Central memory CD8-positive, alpha-beta T cell (primary cell): ENCODE results near the gene FAM114A1.
A peak's percentile ranks its signal among the peaks of the same experiment; 100 is the strongest.
"Not testable (repeated sequence)": the region's sequence is repeated elsewhere in the genome, so short reads cannot be mapped to it uniquely, and the experiment has no call there.

ENCODE experiments used
- ATAC-seq: fragments of 150-1000 bp; cut with Tn5 transposase; replicated peaks from 2 replicates; pipeline ENCODE4 v1.10.0; 2022; ENCODE audit warnings: mild to moderate bottlenecking, moderate FRiP score, moderate number of reproducible peaks; ENCODE audit not compliant: poor library complexity, severe bottlenecking; ENCODE audit errors: extremely low read depth
- DNase-seq, 2 donors: peaks; one replicate each; pipeline ENCODE4 v3.0.0; 2021; ENCODE audit warnings: low spot score in 2 of 2
- H3K27ac Mint-ChIP-seq: one replicate; pipeline ENCODE4 v1.8.0; 2022; ENCODE audit warnings: low read depth, mild to moderate bottlenecking, moderate library complexity, mixed read lengths
- H3K27me3 Mint-ChIP-seq: one replicate; pipeline ENCODE4 v1.8.0; 2022; ENCODE audit warnings: mixed read lengths
- H3K36me3 Mint-ChIP-seq: one replicate; pipeline ENCODE4 v1.8.0; 2022; ENCODE audit warnings: mild to moderate bottlenecking, moderate library complexity, mixed read lengths; ENCODE audit not compliant: insufficient read depth
- H3K4me1 Mint-ChIP-seq: one replicate; pipeline ENCODE4 v1.8.0; 2022; ENCODE audit warnings: mixed read lengths
- H3K4me3 Mint-ChIP-seq: one replicate; pipeline ENCODE4 v1.8.0; 2022; ENCODE audit warnings: mild to moderate bottlenecking, moderate library complexity, mixed read lengths
- H3K9me3 Mint-ChIP-seq: one replicate; pipeline ENCODE4 v1.8.0; 2022; ENCODE audit warnings: mixed read lengths

The FAM114A1 gene

DNA sequence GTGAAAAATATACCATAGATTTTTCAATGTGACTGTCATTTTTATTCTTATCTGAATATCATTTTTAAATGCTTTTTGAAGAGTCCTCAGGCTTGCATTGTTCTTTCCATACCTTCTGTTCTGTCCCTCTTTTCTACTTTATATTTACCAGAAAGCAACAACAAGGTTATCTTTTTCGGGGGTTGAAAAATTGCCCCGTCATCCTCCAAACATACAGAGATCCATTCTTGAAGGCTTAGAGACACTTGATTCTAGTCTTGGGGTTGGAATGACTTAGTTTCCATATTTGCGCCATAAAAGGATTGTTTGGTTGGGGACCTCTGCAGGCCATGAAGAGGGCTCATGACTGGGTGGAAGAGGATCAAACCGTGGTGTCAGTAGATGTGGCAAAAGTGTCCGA lies 63.5 kb downstream of the FAM114A1 start:
- Mint-ChIP-seq H3K27ac (no peak overlapping the region), H3K9me3 (no peaks in the 10 kb centered on the region), H3K27me3 (peaks cover 20% of the 10 kb centered on the region), H3K4me3 (no peak overlapping the region), H3K4me1 (no peaks in the 10 kb centered on the region), H3K36me3 (no peaks in the 10 kb centered on the region)
- DNase-seq (no peak), ATAC-seq (no peak)

DNA sequence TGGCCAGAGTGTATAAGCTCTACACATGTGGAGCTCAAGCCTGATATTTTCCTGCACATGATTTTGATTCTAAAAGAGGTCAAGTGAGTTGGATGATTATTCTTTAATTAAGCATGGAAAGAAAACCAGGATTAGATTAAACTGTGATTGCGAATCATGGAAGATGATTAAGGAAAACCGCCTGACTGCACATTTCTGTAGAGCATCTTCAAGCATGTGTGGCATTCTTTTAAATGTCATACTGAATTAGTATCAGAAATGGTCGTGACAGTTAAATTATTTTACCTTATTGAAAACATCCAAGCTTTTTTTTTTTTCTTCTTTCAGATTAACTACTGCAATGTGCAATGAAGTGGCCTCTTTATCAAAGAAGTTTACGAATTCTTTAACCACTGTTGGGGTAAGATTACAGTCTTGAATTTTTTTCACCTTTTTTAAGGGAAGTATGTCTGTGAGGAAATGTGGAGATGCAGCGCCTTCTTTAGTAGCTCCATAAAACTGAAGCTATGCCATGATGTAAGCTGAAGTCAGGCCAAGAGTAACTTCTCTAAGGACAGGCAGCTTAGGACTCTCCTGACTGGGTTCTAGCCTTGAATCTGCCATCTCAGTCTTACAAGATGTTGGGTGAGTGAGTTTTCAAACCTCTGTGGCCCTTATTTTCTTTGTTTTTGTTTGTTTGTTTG lies 67.9 kb downstream of the FAM114A1 start:
- no peak for DNase-seq
- no peak for ATAC-seq
- Mint-ChIP-seq H3K4me3 (no peak overlapping the region), H3K4me1 (no peaks in the 10 kb centered on the region), H3K36me3 (no peaks in the 10 kb centered on the region), H3K9me3 (no peaks in the 10 kb centered on the region), H3K27ac (no peak overlapping the region), H3K27me3 (no peaks in the 10 kb centered on the region)

DNA sequence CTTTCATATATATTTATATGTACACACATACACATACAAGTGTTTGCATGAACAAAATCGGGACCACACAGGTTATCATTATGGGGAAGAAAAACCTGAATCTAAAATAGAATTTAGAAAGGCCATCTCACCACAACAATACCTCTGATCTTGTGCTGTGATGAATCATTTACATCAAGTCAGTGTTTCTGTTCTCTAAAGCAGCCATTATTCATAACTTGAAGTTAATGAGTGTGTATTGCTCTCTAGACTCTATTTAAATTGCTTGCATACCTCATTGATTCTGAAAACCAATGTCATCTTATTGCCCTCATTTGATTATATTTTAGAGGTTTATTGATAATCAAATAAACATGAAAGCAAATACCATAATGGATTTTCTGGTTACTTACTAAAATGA lies 71.6 kb downstream of the FAM114A1 start:
- Mint-ChIP-seq H3K4me3 (no peak overlapping the region), H3K9me3 (no peaks in the 10 kb centered on the region), H3K27me3 (no peaks in the 10 kb centered on the region), H3K4me1 (no peaks in the 10 kb centered on the region), H3K27ac (no peak overlapping the region), H3K36me3 (no peaks in the 10 kb centered on the region)
- DNase-seq (no peak), ATAC-seq (no peak)

DNA sequence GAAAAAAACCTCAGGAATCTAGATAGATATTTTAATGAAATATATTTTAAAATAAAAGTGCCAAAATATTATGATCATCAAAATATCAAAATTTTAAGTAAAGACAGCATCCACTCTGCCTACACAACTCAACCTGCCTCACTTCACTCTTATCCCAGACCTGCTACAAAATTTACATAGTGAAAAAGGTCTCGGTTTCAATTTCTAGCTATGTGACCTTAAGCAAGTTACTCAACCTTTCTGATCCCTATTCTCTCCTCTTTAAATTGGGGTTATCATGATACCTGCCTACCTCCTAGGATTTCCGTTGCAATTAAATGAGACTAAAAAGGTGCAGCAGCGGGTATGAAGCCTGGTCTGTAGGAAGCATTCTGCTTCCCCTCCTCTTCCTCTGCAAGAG lies 72.9 kb downstream of the FAM114A1 start:
- Mint-ChIP-seq H3K27me3 (no peaks in the 10 kb centered on the region), H3K27ac (no peak overlapping the region), H3K9me3 (no peaks in the 10 kb centered on the region), H3K4me1 (no peaks in the 10 kb centered on the region), H3K4me3 (no peak overlapping the region), H3K36me3 (no peaks in the 10 kb centered on the region)
- no peak for DNase-seq
- ATAC-seq: no peak

DNA sequence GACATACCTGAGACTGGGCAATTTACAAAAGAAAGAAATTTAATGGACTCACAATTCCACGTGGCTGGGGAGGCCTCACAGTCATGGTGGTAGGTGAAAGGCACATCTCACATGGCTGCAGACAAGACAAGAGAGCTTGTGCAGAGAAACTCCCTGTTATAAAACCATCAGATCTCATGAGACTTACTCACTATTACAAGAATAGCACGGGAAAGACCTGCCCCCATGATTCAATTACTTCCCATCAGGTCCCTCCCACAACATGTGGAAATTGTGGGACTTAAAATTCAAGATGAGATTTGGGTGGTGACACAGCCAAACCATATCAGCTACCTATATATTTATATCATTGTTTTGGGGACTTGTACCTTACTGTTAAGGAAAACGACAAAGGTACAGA lies 74.3 kb downstream of the FAM114A1 start:
- not testable (repeated sequence) for H3K27ac Mint-ChIP-seq, H3K4me3 Mint-ChIP-seq, DNase-seq, H3K27me3 Mint-ChIP-seq, H3K4me1 Mint-ChIP-seq, H3K36me3 Mint-ChIP-seq, H3K9me3 Mint-ChIP-seq, ATAC-seq

DNA sequence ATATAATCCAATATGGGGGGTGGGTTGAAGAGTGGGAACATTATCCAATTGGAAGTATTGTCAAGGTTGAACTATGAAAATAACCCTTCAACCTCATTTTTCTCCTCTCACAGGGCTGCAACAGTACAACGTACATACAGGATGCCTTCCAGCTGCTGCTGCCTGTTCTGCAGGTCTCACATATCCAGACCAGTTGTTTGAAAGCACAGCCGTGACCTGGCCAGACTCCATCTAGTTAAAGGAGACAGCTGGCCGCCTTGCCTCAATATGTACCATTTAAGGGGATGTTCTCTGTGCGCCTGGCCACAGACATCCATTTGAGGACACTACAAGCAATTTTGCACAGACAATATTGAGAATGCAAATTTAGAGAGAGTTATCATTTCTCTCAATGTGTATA lies 75.7 kb downstream of the FAM114A1 start:
- no peak overlapping the region for H3K4me3 Mint-ChIP-seq
- H3K36me3 Mint-ChIP-seq: no peaks in the 10 kb centered on the region
- no peaks in the 10 kb centered on the region for H3K4me1 Mint-ChIP-seq
- DNase-seq (no peak), ATAC-seq (no peak)
- H3K27ac Mint-ChIP-seq: no peak overlapping the region
- H3K9me3 Mint-ChIP-seq: no peaks in the 10 kb centered on the region
- H3K27me3 Mint-ChIP-seq: no peaks in the 10 kb centered on the region

DNA sequence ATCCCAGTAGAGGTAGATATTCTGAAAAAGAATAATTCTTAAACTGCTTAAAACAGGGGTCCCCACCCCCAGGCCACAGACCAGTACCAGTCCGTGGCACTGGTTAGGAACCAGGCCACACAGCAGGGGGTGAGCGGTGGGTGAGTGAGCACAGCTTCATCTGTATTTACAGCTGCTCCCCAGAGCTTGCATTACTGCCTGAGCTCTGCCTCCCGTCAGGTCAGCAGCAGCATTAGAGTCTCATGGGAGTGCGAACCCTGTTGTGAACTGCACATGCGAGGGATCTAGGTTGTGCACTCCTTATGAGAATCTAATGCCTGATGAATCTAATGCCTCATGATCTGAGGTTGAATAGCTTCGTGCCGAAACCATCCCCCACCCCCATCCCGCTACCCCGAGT lies 76.8 kb downstream of the FAM114A1 start:
- no peaks in the 10 kb centered on the region for H3K36me3 Mint-ChIP-seq
- peaks cover 6% of the 10 kb centered on the region for H3K4me1 Mint-ChIP-seq
- ATAC-seq: no peak
- no peaks in the 10 kb centered on the region for H3K9me3 Mint-ChIP-seq
- H3K27ac Mint-ChIP-seq: no peak overlapping the region
- H3K4me3 Mint-ChIP-seq: no peak overlapping the region
- no peaks in the 10 kb centered on the region for H3K27me3 Mint-ChIP-seq
- DNase-seq: no peak

DNA sequence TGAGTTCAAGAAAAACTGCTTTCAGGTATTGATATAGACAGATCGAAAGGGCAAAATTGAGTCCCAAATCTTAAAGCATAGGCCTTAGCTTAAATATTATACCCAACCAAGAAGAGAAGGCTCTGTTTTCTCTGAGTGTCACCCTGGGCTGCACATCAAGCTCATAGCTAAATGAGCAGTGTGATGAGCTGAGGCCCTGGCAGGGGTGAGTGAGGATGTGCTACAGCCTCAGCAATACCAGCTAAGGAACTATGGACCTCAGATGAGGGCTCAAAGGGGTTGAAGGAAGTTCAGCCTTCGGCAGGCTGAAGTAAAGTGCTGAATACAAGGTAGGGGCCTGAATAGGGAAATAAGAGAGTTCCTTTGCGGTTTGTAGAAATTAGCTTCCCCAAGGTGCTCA lies 79.3 kb downstream of the FAM114A1 start:
- DNase-seq (no peak), ATAC-seq (no peak)
- no peaks in the 10 kb centered on the region for H3K27me3 Mint-ChIP-seq
- H3K4me3 Mint-ChIP-seq: no peak overlapping the region
- H3K27ac Mint-ChIP-seq: no peak overlapping the region
- H3K9me3 Mint-ChIP-seq: no peaks in the 10 kb centered on the region
- H3K36me3 Mint-ChIP-seq: no peaks in the 10 kb centered on the region
- peaks cover 11% of the 10 kb centered on the region for H3K4me1 Mint-ChIP-seq

DNA sequence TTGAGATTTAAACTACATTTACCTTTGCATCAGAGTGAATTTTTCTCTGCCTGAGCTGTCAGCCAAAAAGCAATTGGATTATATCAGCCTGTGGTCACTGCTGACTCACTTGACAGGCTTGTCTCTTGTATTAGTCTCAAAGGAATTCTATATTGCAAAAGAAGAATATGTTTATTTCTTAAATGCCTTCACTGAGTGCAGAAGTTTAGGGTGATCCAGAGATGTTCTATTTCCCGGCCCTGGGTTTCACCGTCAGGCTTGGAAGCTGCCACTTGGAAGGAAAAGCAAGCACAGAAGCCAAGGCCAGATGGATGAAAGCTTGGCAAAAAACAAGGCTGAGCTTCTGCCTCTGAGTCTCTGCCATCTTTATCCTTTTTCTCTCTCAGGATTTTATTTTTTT lies 80.9 kb downstream of the FAM114A1 start:
- Mint-ChIP-seq H3K4me1 (peaks cover 11% of the 10 kb centered on the region), H3K36me3 (no peaks in the 10 kb centered on the region), H3K27me3 (peaks cover 6% of the 10 kb centered on the region), H3K9me3 (no peaks in the 10 kb centered on the region), H3K27ac (peak overlapping the region; percentile 75), H3K4me3 (no peak overlapping the region)
- DNase-seq (no peak), ATAC-seq (no peak)

DNA sequence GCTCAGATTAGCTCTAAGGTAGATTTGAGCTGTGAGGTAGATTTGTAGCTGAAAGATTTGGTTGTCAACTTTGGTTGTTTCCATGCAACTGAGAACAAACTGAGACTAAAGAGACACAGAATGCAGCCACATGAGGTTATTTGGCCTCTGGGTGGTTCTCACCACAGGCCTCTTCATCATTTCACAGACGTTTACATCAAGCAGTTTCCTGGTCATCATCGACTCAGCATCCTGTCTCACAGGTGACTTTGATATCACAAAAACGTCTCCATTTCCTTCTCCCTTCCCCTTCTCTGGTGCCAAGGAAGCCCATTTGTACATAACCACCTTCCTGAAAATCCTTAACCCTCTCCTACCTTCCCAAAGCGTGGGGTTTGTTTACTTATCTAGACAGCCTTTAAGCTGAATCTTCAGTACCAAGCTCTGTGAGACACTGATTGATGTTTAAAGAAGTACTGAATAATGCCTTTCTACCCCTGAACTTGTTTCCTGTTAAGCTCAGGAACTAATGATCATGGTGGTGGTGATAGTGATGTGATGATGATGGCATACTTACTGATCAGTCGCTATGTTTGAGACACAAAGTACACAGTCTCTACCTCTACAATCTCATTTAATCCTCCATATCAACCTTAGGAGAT lies 81.9 kb downstream of the FAM114A1 start:
- ATAC-seq: peak; percentile 93
- peaks cover 11% of the 10 kb centered on the region for H3K4me1 Mint-ChIP-seq
- peaks cover 14% of the 10 kb centered on the region for H3K27me3 Mint-ChIP-seq
- no peaks in the 10 kb centered on the region for H3K9me3 Mint-ChIP-seq
- no peak overlapping the region for H3K4me3 Mint-ChIP-seq
- H3K27ac Mint-ChIP-seq: peak overlapping the region; percentile 75
- DNase-seq: peak; percentile 14 to 40
- H3K36me3 Mint-ChIP-seq: no peaks in the 10 kb centered on the region

DNA sequence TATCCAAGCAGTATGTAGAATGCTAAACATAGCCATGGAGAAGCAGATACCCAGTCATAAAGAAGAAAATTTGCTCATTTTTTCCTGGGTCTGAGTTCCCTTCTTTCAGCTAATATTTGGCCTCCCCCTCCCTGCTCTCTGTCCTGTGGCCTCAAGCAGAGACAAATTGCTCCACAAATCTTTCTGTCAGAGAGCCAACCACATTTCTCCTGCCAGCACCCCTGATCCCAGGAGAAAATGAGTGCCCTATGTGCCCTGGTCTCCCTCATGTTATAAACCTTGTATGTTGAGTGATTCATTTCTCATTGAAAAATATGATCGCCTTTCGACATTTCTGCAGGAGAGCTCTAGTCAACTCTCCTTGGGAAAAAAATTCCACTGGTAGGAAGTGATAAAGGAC lies 82.6 kb downstream of the FAM114A1 start:
- Mint-ChIP-seq H3K9me3 (no peaks in the 10 kb centered on the region), H3K4me3 (no peak overlapping the region), H3K27me3 (peaks cover 17% of the 10 kb centered on the region), H3K27ac (peak overlapping the region; percentile 75), H3K4me1 (peaks cover 11% of the 10 kb centered on the region), H3K36me3 (no peaks in the 10 kb centered on the region)
- no peak for DNase-seq
- ATAC-seq: no peak

DNA sequence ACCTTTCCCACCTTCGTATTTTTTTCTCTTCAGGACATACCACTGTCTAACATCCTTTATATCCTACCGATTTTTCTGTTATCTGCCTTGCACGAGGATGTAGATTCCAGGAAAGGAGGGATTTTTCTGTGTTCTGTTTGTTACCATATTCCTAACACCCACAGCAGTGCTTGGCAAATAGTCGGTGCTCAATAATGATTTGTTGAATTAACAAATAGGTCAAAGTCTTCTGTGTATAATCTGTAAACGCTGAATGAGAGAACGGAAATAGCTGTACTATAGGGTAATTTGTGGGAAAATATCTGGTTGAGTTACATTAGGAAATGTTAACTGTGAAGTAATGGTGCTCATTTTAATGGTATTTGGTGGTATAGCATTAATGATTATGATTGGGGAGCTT lies 83.1 kb downstream of the FAM114A1 start:
- ATAC-seq (no peak), DNase-seq (no peak)
- Mint-ChIP-seq H3K4me1 (peaks cover 11% of the 10 kb centered on the region), H3K4me3 (no peak overlapping the region), H3K27ac (peak overlapping the region; percentile 75), H3K27me3 (peaks cover 23% of the 10 kb centered on the region), H3K36me3 (no peaks in the 10 kb centered on the region), H3K9me3 (no peaks in the 10 kb centered on the region)

DNA sequence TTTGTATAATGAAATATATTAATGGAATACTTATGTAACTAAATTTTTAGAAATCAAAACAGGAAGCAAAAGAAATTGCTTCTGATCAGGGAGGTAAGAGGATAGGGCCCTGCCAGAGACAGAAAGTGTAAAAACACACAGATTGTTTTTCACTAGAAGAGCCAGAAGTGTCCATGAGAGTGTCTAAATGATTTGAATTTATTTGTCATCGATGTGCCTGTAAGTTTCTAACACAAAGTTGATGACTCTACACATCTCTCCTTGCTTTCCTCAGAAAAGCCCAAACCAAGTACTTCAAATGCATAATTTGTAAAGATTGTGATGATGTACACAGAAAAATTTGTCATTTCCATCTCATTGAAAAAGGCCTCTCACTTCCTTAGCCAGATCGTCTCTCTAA lies 84.0 kb downstream of the FAM114A1 start:
- ATAC-seq: no peak
- Mint-ChIP-seq H3K36me3 (no peaks in the 10 kb centered on the region), H3K4me1 (peaks cover 11% of the 10 kb centered on the region), H3K9me3 (no peaks in the 10 kb centered on the region), H3K4me3 (no peak overlapping the region), H3K27ac (no peak overlapping the region), H3K27me3 (peaks cover 31% of the 10 kb centered on the region)
- no peak for DNase-seq
